Right kidney (tissue), 1 donor: ENCODE data around the gene NPAS1.

Experiments
- DNase-seq: peaks from one replicate; pipeline ENCODE4 v3.0.0-alpha.2; 2016

The NPAS1 gene

GRCh38 chr19:47081095-47081494 lies 61.5 kb downstream of the NPAS1 start:
- DNase-seq, result no peak

GRCh38 chr19:47082493-47082892 lies 62.9 kb downstream of the NPAS1 start:
- no peak for DNase-seq

- no peak for DNase-seq
Observed at GRCh38 chr19:47084879-47085439, 65.3 kb downstream of the NPAS1 start.

- DNase-seq, result no peak
Observed at GRCh38 chr19:47086280-47086679, 66.6 kb downstream of the NPAS1 start.

GRCh38 chr19:47089767-47090350 lies 70.2 kb downstream of the NPAS1 start:
- DNase-seq, result no peak

- no peak for DNase-seq
Observed at GRCh38 chr19:47093254-47093653, 73.6 kb downstream of the NPAS1 start.

- DNase-seq, result no peak
Observed at GRCh38 chr19:47093841-47094240, 74.2 kb downstream of the NPAS1 start.

GRCh38 chr19:47094557-47095475 lies 75.2 kb downstream of the NPAS1 start:
- DNase-seq, result no peak
